ENCODE data around the gene EIF4G3.

DNA sequence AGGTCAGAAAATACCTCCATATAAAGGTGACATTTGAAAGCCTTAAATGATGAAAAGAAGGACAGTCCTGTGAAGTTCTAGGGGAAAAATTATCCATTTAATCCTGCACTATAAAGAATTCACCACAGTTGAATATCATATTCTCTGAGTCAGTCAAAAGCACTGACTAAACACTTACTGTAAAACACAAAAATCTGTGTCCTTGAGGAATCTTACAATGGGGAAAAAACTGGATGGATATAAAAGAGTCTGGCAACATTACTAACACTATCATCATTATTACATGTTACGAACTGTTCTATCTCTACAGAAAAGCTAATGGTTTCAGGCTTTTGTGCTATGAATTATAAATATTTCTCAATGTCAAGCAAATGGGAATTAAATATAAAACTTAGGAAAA, 347.2 kb downstream of the EIF4G3 start:
- TF ChIP-seq, protein P1, sequence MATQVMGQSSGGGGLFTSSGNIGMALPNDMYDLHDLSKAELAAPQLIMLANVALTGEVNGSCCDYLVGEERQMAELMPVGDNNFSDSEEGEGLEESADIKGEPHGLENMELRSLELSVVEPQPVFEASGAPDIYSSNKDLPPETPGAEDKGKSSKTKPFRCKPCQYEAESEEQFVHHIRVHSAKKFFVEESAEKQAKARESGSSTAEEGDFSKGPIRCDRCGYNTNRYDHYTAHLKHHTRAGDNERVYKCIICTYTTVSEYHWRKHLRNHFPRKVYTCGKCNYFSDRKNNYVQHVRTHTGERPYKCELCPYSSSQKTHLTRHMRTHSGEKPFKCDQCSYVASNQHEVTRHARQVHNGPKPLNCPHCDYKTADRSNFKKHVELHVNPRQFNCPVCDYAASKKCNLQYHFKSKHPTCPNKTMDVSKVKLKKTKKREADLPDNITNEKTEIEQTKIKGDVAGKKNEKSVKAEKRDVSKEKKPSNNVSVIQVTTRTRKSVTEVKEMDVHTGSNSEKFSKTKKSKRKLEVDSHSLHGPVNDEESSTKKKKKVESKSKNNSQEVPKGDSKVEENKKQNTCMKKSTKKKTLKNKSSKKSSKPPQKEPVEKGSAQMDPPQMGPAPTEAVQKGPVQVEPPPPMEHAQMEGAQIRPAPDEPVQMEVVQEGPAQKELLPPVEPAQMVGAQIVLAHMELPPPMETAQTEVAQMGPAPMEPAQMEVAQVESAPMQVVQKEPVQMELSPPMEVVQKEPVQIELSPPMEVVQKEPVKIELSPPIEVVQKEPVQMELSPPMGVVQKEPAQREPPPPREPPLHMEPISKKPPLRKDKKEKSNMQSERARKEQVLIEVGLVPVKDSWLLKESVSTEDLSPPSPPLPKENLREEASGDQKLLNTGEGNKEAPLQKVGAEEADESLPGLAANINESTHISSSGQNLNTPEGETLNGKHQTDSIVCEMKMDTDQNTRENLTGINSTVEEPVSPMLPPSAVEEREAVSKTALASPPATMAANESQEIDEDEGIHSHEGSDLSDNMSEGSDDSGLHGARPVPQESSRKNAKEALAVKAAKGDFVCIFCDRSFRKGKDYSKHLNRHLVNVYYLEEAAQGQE (IDR thresholded peaks at IDR 0.05; ENCODE audit: insufficient read depth in 1 of 2, low read depth in 2 of 2, low read length in 2 of 2), result no peak
- no peak for TF ChIP-seq POLR2AphosphoS5 (IDR thresholded peaks at IDR 0.05; ENCODE audit: low read depth, low read length)
- no peak for TF ChIP-seq FOXP2 (optimal IDR thresholded peaks at IDR 0.05; ENCODE audit: borderline replicate concordance, extremely low read depth, extremely low read length, insufficient read depth)
